GM19463 (cell line): ENCODE data around the gene OR14A16.

ENCODE experiments used
- ATAC-seq: cut with Tn5 transposase; IDR thresholded peaks from one replicate; pipeline ENCODE4 v1.9.1; 2021; ENCODE audit warnings: mild to moderate bottlenecking, moderate library complexity; ENCODE audit not compliant: unreplicated experiment

OR14A16 gene

DNA sequence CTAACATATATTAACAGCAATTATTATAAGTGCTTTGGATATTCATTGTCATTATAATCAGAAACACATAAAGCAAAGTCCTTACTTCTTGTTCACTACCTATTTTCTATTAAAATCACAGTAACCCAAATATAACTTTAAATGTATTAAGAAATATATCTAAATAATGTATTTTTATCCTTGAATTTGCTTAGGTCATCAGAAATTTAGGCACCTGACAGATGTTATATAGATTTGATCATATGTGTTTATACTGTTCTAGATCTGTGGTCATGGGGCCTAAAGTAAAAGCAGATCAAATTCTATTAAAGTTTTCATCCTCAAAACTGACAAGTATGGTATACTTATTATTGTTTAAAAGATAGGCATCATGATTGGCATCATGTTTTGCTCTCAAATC is 54.3 kb downstream of the OR14A16 start:
- no peak for ATAC-seq
